HG03095 (cell line): ENCODE results near the gene MAST2.
"Not testable (repeated sequence)": the region's sequence is repeated elsewhere in the genome, so short reads cannot be mapped to it uniquely, and the experiment has no call there.

Experiments
- ATAC-seq: cut with Tn5 transposase; IDR thresholded peaks from one replicate; pipeline ENCODE4 v1.9.1; 2021; ENCODE audit warnings: moderate library complexity; ENCODE audit not compliant: unreplicated experiment

Gene MAST2

GRCh38 chr1:45930258-45931150, 127.1 kb downstream of the MAST2 start:
- no peak for ATAC-seq

- not testable (repeated sequence) for ATAC-seq
Observed at GRCh38 chr1:45932205-45932604, 128.8 kb downstream of the MAST2 start.

- ATAC-seq: no peak
Observed at GRCh38 chr1:45934947-45935346, 131.5 kb downstream of the MAST2 start.

GRCh38 chr1:45938029-45938428, 134.6 kb downstream of the MAST2 start:
- no peak for ATAC-seq

GRCh38 chr1:45942411-45942810, 139.0 kb downstream of the MAST2 start:
- no peak for ATAC-seq

- no peak for ATAC-seq
Observed at GRCh38 chr1:45943185-45943584, 139.8 kb downstream of the MAST2 start.

GRCh38 chr1:45945426-45945825, 142.0 kb downstream of the MAST2 start:
- ATAC-seq: no peak

- ATAC-seq: not testable (repeated sequence)
Observed at GRCh38 chr1:45949462-45949861, 146.1 kb downstream of the MAST2 start.

- no peak for ATAC-seq
Observed at GRCh38 chr1:45952072-45952471, 148.7 kb downstream of the MAST2 start.

GRCh38 chr1:45953934-45954847, 150.8 kb downstream of the MAST2 start:
- ATAC-seq: no peak

GRCh38 chr1:45957684-45958083, 154.3 kb downstream of the MAST2 start:
- no peak for ATAC-seq

- ATAC-seq: no peak
Observed at GRCh38 chr1:45958317-45958716, 154.9 kb downstream of the MAST2 start.

- ATAC-seq: no peak
Observed at GRCh38 chr1:45960930-45961715, 157.7 kb downstream of the MAST2 start.

GRCh38 chr1:45961936-45962335, 158.5 kb downstream of the MAST2 start:
- ATAC-seq: not testable (repeated sequence)

GRCh38 chr1:45968941-45969666, 165.7 kb downstream of the MAST2 start:
- ATAC-seq: no peak

- ATAC-seq: no peak
Observed at GRCh38 chr1:45969866-45970265, 166.5 kb downstream of the MAST2 start.

- no peak for ATAC-seq
Observed at GRCh38 chr1:45971335-45971734, 167.9 kb downstream of the MAST2 start.

GRCh38 chr1:45971922-45972531, 168.6 kb downstream of the MAST2 start:
- no peak for ATAC-seq

GRCh38 chr1:45972621-45973020, 169.2 kb downstream of the MAST2 start:
- ATAC-seq: no peak

- no peak for ATAC-seq
Observed at GRCh38 chr1:45973121-45973520, 169.7 kb downstream of the MAST2 start.
